NK-92 treated with Interleukin-12 subunit alpha and Interleukin-12 subunit beta, amount 100 ng/mL, for 24 hours (cell line): ENCODE measurements around the gene ASNS.

Source experiments
- DNase-seq: peaks from one replicate; lab custom pipeline; 2025; lab: John Stamatoyannopoulos, UW

The ASNS gene

DNA sequence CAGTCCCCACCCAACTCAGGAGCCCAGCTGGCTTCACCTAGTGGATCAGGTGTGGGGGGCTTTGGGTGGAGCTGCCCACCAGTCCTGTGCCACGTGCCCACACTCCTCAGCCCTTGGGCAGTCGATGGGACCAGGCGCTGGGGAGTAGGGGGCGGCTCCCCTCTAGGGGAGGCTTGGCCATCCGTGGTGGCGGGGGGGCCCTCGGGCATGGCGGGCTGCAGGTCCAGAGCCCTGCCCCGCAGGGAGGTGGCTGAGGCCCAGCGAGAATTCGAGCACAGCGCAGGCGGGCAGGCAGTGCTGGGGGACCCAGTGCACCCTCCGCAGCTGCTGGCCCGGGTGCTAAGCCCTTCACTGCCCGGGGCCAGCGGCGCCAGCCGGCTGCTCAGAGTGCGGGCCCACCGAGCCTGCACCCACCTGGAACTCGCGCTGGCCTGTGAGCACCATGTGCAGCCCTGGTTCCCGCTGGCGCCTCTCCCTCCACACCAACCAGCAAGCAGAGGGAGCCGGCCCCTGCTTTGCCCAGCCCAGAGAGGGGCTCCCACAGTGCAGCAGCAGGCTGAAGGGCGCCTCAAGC lies 29.3 kb downstream of the ASNS start:
- no peak for DNase-seq

DNA sequence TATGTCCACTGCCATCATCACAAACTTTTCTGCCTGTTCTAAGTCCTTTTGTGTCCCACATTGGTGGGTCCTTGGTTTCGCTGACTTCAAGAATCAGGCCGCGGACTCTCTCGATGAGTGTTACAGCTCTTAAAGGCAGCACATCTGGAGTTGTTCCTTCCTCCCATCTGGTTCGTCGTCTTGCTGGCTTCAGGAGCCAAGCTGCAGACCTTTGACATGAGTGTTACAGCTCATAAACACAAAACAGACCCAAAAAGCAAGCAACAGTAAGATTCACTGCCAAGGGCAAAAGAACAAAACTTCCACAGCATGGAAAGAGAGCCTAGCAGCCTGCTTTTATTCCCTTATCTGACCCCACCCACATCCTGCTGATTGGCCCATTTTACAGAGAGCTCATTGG lies 30.2 kb downstream of the ASNS start:
- no peak for DNase-seq

DNA sequence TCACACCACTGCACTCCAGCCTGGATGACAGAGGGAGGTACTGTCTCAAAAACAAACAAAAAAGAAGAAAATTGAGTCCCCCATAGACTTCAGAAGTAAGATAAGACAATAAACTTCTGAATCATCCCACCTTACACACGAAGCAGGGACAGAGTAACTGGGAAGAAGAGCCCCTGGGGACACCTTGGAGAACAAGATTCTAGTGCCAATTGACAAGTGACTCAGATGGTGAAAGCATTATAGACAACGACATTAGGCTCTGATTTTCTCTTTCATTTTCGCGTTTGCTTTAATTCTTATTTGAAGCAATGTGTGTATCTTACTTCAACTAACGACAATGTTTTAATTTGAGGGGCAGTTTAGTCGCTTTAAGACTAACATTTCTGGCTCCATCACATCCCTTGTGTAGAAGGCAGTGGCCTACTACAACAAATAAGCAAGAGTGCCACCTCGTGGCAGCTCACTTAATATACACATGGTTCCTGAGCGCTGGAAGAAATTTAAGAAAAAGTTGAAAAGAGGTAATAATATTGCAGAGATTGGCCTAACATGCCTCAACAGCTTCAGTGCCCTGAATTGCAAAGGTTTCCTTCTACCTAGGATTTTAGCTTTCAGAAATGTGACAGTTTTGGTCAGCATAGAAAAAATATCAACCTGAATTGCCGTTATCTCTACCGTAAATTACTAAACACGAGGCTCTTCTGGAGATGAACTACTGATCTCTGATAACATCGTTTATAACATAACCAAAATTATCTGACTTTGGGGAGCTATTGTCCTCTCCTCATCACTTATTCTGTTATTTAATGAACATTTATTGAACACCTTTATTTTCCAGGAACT lies 36.7 kb downstream of the ASNS start:
- DNase-seq: peak; percentile 38

DNA sequence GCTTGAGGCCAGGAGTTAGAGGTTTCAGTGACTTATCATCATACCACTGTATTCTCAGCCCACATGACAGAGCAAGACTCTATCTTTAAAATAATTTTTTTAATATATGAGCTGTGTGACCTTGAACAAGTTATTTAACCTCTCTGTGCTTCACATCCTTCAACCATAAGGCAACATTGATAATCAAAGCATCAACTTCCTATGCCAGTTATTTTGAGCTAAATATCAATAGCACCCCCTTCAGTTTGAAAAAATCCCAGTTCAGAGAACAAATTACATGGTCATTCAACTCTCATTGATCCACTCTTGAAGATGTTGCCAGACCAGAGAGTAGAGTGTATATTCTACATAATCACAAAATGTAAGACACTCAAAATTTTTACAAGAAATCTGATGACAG lies 53.0 kb downstream of the ASNS start:
- DNase-seq: no peak

GRCh38 chr7:97818066-97818663 lies 54.0 kb downstream of the ASNS start:
- DNase-seq: no peak
